Bronchial epithelial cell (primary cell): ENCODE data around the gene WDR86. TPM values are rescaled to one million over a fixed set of nuclear protein-coding genes. Genes with fewer than 3 reads are reported as not detected.

Experiments
- DNase-seq: peaks from one replicate; pipeline ENCODE4 v3.0.0-alpha.2; 2010; ENCODE audit warnings: low read depth
- FAIRE-seq: peaks from 2 replicates; lab custom pipeline; 2011; peaks lifted over from hg19 to GRCh38; lab: Jason Lieb, UNC
- H3K27me3 ChIP-seq: 2 replicates; pipeline ENCODE4 v1.5.1; 2011; ENCODE audit warnings: low read length; ENCODE audit not compliant: control insufficient read depth, insufficient read depth
- H3K36me3 ChIP-seq: 2 replicates; pipeline ENCODE4 v1.5.1; 2011; ENCODE audit warnings: low read length; ENCODE audit not compliant: control insufficient read depth, insufficient read depth
- H3K4me3 ChIP-seq: 2 replicates; pipeline ENCODE4 v1.5.1; 2011; ENCODE audit warnings: mild to moderate bottlenecking, low read depth, low read length, control low read depth
- CTCF ChIP-seq: IDR thresholded peaks from 2 replicates; pipeline ENCODE4 v1.5.1; 2011; ENCODE audit warnings: mild to moderate bottlenecking, moderate library complexity, low read length, control low read depth, inconsistent platforms; ENCODE audit not compliant: insufficient read depth, severe bottlenecking
- total RNA-seq: library from RNA; depleted of rRNA; stranded (reverse); fragments of >200 nt; gene quantifications from 2 replicates; pipeline ENCODE4 v1.2.1, GENCODE V29; 2014

Gene WDR86
- total RNA-seq, 1 donor from 2014 or later, result 0.79 TPM

DNA sequence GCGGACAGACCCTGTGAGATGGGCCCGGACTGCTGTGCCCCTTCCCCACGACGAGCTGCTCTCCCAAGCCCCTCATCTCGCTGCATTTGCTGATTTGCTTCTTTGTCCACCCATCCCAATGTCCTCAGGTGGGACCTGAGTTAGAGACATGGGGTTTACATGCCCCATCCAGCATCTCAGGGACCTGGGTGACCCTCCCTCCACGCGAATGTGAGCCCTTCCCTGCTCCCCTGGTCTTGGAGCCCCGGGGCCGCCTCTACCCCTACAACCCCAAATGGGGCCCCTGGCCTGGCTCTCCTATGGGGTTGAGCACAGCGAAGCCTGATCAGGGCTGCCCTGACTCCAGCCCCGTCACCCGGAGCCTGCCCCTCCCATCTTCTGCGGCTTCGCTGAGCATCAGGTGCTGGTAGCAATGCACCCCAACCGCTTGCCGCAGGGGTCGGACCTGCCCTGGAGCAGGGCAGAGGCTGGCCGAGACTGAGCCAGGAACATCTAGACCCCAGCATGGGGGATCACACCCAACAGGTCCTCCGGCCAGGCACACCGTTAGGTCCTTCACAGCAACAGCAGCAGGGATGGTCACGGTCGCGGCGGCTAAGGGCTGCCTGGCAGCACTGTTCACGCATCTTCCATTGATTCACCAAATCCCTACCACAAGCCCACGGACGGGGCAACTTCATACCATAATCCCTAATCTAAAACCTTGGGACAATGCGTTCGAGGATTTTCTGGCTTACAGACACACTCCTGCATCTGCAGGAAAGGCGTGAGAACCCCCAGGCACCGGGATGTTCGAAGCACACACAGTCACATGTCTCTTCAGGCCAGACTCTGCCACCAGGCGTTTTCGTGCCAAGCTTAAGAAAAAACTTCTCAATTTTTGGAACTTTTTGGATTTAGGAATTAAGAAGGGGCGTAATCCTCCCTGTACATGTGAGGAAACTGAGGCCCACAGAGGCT, 15.5 kb downstream of the WDR86 start:
- Histone ChIP-seq H3K36me3 (no peaks in the 10 kb centered on the region), H3K27me3 (no peaks in the 10 kb centered on the region), H3K4me3 (no peak overlapping the region)
- FAIRE-seq, result no peak
- TF ChIP-seq CTCF, result no peak
- DNase-seq, result no peak

DNA sequence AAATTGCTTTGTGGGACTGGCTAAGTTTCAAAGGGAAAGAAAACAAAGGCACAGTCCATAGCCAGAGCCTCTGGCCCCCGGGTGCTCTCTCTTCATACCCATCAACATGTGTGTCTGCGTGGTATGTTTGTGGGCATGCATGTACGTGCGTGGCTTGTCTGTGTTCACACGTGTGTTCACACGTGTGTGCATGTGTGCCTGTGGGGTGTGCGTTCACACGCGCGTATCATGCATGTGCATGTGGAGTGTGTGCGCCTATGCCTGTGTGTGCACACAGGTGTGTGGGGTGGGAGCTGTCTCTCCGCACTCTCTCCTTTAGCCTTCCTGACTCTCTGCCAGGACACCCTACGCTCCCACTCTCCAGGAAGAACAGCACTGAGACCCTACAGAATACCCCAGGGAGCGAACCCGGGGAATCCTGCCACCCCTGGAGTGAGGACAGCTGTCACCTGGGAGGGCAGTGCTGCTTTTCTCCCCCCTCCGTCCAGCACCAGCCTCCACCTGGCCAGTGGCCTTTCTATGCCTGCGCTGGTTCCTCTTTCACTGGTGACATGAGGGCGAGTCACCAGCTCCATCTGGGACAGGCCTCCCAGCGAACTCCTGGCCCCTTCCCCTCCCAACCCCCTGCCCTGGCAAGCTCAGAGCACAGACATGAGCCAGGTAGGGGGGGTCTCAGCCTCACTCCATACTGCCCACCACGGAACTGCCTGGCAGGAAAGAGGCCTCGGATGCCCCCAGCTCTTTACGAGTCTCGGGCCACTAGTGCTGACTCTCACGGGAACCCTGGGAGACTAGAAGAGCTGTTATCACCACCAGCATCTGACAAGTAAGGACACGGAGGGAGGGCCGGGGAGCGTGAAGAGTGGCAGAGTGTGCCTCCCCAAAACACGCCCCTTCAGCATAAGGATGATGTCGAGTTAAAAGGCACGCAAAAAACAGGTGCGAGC, 16.5 kb downstream of the WDR86 start:
- FAIRE-seq (no peak), DNase-seq (no peak)
- Histone ChIP-seq H3K27me3 (no peaks in the 10 kb centered on the region), H3K4me3 (no peak overlapping the region), H3K36me3 (no peaks in the 10 kb centered on the region)
- no peak for TF ChIP-seq CTCF

DNA sequence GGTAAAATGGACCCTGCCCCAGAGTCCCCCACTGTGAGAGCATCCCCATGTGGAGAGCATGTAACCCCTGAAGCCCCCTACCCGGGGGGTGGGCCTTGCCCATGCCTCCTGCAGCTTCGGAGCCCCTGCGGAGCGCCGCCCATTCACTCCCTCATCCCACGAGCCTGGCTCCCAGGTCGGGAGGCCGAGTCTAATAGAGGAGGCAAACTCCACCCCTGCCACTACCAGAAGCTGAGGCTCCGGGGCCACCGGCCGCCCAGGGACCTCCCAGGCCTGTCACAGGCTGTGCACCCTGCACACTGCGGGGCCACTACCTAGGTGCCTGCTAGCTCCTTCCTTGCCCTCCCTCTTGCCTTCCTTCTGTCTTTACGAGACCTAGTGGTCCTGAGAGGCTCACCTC, 17.4 kb downstream of the WDR86 start:
- Histone ChIP-seq H3K36me3 (no peaks in the 10 kb centered on the region), H3K4me3 (no peak overlapping the region), H3K27me3 (no peaks in the 10 kb centered on the region)
- no peak for TF ChIP-seq CTCF
- DNase-seq (no peak), FAIRE-seq (no peak)

- DNase-seq (no peak), FAIRE-seq (no peak)
- TF ChIP-seq CTCF, result no peak
- no peaks in the 10 kb centered on the region for H3K27me3 ChIP-seq
- H3K36me3 ChIP-seq, result no peaks in the 10 kb centered on the region
- no peak overlapping the region for H3K4me3 ChIP-seq
Measured at GRCh38 chr7:151392002-151392401, 17.8 kb downstream of the WDR86 start.

DNA sequence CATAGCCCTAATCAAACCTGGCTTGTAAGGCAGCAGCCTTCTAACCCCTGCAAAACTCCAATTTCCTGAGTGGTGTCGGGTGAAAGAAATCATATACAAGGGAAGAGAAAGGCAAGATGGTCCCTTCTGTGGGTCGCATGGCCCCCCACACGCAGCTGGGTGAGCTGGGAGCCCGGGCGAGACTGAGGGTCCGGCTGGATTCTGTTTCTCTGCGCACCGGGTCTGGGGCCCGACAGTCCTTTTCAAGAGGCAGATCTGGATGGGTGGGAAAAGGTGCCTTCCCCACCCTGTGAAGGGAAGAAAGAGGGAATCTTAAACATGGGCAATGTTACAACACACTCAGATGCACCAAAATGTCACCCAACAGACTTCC, 18.5 kb downstream of the WDR86 start:
- FAIRE-seq (no peak), DNase-seq (no peak)
- no peak overlapping the region for H3K4me3 ChIP-seq
- no peaks in the 10 kb centered on the region for H3K27me3 ChIP-seq
- H3K36me3 ChIP-seq, result no peaks in the 10 kb centered on the region
- no peak for TF ChIP-seq CTCF
